ENCODE measurements around the gene KCNK4. TPM values are rescaled to one million over a fixed set of nuclear protein-coding genes. Genes with fewer than 3 reads are reported as not detected.

The KCNK4 gene
- total RNA-seq, 2 donors from 2014 or later: not detected

DNA sequence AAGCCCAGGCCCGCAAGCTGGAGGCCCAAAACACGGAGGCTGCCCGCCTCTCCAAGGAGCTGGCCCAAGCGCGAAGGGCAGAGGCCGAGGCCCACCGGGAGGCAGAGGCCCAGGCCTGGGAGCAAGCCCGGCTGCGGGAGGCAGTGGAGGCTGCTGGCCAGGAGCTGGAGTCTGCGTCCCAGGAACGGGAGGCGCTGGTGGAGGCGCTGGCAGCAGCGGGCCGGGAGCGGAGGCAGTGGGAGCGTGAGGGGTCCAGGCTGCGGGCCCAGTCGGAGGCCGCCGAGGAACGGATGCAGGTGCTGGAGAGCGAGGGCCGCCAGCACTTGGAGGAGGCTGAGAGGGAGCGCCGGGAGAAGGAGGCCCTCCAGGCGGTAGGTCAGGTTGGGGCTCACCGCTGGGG, 53.7 kb downstream of the KCNK4 start:
- Histone ChIP-seq H3K9me3 (no peaks in the 10 kb centered on the region), H3K4me1 (peaks cover 11% of the 10 kb centered on the region), H3K36me3 (replicated peaks in 1 of 2; ENCODE audit: insufficient read depth in 1 of 2, low read depth in 2 of 2) (no peaks in the 10 kb centered on the region), H3K4me3 (no peak overlapping the region), H3K27ac (no peak overlapping the region), H3K27me3 (no peaks in the 10 kb centered on the region)
- 88 to 90% methylated on average over 22 to 28 of the region's 28 CpGs for WGBS, 2 donors
- intact Hi-C loops (cut with DNase I): no loop called here
- TF ChIP-seq CTCF (IDR thresholded peaks at IDR 0.05): no peak
- DNase-seq (no peak), ATAC-seq (no peak)

GRCh38 chr11:64347193-64347867, 56.2 kb downstream of the KCNK4 start:
- no peak overlapping the region for H3K27ac ChIP-seq
- TF ChIP-seq POLR2A (IDR thresholded peaks at IDR 0.05): no peak
- no peak for TF ChIP-seq CTCF (IDR thresholded peaks at IDR 0.05)
- no peak for ATAC-seq
- WGBS, 2 donors: 69 to 77% methylated on average over 12 of the region's 12 CpGs
- intact Hi-C loops (cut with DNase I): no loop called here
- H3K9me3 ChIP-seq: no peaks in the 10 kb centered on the region
- H3K4me3 ChIP-seq: no peak overlapping the region
- H3K27me3 ChIP-seq: no peaks in the 10 kb centered on the region
- DNase-seq: no peak
- H3K36me3 ChIP-seq (replicated peaks in 1 of 2; ENCODE audit: insufficient read depth in 1 of 2, low read depth in 2 of 2): no peaks in the 10 kb centered on the region
- H3K4me1 ChIP-seq: peaks cover 5% of the 10 kb centered on the region

DNA sequence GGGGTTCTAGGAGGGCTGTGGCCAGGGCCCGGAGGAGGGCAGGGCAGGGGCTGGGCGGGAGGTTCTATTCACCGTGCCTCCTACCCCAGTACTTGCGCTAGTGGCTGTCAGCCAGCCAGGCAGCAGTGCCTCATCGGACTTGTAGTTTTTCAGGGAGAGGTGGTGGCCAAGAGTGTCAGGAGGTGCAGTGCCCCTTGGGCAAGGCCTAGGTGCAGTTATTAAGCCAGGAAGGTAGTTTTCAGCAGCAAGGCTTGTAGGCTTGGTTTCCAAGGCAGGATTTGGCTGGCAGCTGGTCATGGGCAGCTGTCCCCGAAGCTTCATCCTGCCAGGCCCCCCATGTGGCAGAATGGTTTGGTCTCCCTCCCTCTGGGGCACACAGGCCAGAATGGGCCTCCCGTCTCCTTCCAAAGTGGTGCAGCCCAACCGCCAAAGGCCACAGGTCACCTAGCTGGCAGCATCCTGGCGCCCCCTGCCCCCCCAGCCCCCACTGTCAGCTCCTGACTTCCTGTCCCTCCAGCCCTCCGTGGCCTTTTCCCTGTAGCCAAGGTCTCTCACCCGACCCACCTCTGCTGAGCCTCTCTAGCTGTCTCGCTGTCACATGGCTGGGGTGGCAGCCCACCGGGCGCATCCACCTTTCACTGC, 57.4 kb downstream of the KCNK4 start:
- no peak for DNase-seq
- no peak for ATAC-seq
- Histone ChIP-seq H3K27me3 (no peaks in the 10 kb centered on the region), H3K4me1 (no peaks in the 10 kb centered on the region), H3K4me3 (no peak overlapping the region), H3K9me3 (no peaks in the 10 kb centered on the region), H3K27ac (no peak overlapping the region), H3K36me3 (replicated peaks in 1 of 2; ENCODE audit: insufficient read depth in 1 of 2, low read depth in 2 of 2) (no peaks in the 10 kb centered on the region)
- TF ChIP-seq CTCF (IDR thresholded peaks at IDR 0.05) (no peak), POLR2A (IDR thresholded peaks at IDR 0.05) (no peak)
- WGBS, 2 donors: 78 to 88% methylated on average over 10 to 14 of the region's 14 CpGs
- intact Hi-C loops (cut with DNase I): no loop called here

DNA sequence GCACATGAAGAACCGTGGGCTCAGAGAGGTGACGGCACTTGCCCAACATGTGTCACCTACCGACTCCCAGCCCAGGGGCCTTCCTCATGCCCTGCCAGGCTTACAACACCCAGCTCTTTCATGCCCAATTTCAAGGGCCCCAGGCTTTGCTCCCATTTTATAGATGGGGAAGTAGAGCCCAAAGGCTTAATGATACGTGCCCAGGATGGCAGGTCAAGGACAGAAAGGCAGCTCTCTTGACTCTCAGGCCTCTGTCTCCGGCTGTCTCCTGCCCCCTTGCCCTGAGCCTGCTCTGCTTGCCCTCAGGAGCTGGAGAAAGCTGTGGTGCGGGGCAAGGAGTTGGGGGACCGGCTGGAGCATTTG, 57.9 kb downstream of the KCNK4 start:
- Histone ChIP-seq H3K36me3 (replicated peaks in 1 of 2; ENCODE audit: insufficient read depth in 1 of 2, low read depth in 2 of 2) (no peaks in the 10 kb centered on the region), H3K4me1 (no peaks in the 10 kb centered on the region), H3K9me3 (no peaks in the 10 kb centered on the region), H3K27me3 (no peaks in the 10 kb centered on the region), H3K27ac (no peak overlapping the region), H3K4me3 (no peak overlapping the region)
- WGBS, 2 donors: 90% methylated on average over 6 to 7 of the region's 7 CpGs
- intact Hi-C loops (cut with DNase I): no loop called here
- DNase-seq (no peak), ATAC-seq (no peak)
- TF ChIP-seq CTCF (IDR thresholded peaks at IDR 0.05) (no peak), POLR2A (IDR thresholded peaks at IDR 0.05) (no peak)

GRCh38 chr11:64349404-64349803, 58.3 kb downstream of the KCNK4 start:
- no peaks in the 10 kb centered on the region for H3K4me1 ChIP-seq
- no peak for DNase-seq
- H3K9me3 ChIP-seq: no peaks in the 10 kb centered on the region
- no peak overlapping the region for H3K4me3 ChIP-seq
- no peak overlapping the region for H3K27ac ChIP-seq
- H3K27me3 ChIP-seq: no peaks in the 10 kb centered on the region
- no peak for ATAC-seq
- TF ChIP-seq POLR2A (IDR thresholded peaks at IDR 0.05): no peak
- intact Hi-C loops (cut with DNase I): no loop called here
- no peaks in the 10 kb centered on the region for H3K36me3 ChIP-seq (replicated peaks in 1 of 2; ENCODE audit: insufficient read depth in 1 of 2, low read depth in 2 of 2)
- WGBS, 2 donors: 80 to 94% methylated on average over 10 to 11 of the region's 11 CpGs

Small RNA genes within 50 kb of the gene (microRNA-seq; reads per million reads assigned to microRNA genes)
- gene MIR7155 (ENCODE audit: borderline number of aligned reads in 2 of 2, borderline replicate concordance in 2 of 2): 0.45 to 0.47 reads per million in 2 donors

Small RNA genes within 50 kb of the gene (small RNA-seq; reads per million reads assigned to genes)
- gene MIR7155 (not detected), gene RF00019 (not detected)

Other genes starting within 250 kb of the KCNK4 start
- 10 to 100 TPM; 24.7 to 65.4 TPM for gene MACROD1, start 125.2 kb upstream of the KCNK4 start, total RNA-seq
- gene STIP1, start 105.1 kb upstream of the KCNK4 start, total RNA-seq: 10 to 100 TPM; 35.8 to 63.6 TPM
- gene FERMT3, start 84.6 kb upstream of the KCNK4 start, total RNA-seq: 1 to 10 TPM; 8.6 to 9.1 TPM
- gene TRPT1, start 65.1 kb upstream of the KCNK4 start, total RNA-seq: 10 to 100 TPM; 56.3 to 75.2 TPM
- gene NUDT22, start 65.0 kb upstream of the KCNK4 start, total RNA-seq: 10 to 100 TPM; 45.9 to 73.5 TPM
- gene DNAJC4, start 60.8 kb upstream of the KCNK4 start, total RNA-seq: 10 to 100 TPM; 23.6 to 56.7 TPM
- 100 to 1,000 TPM in 1 of 2 donors, 10 to 100 TPM in 1; 32.4 to 108 TPM for gene VEGFB, start 56.7 kb upstream of the KCNK4 start, total RNA-seq
- gene FKBP2, start 50.2 kb upstream of the KCNK4 start, total RNA-seq: 10 to 100 TPM; 42.0 to 92.6 TPM
- gene PPP1R14B, start 44.4 kb upstream of the KCNK4 start, total RNA-seq: 100 to 1,000 TPM in 1 of 2 donors, 10 to 100 TPM in 1; 87.7 to 112 TPM
- gene PLCB3, start 39.8 kb upstream of the KCNK4 start, total RNA-seq: 10 to 100 TPM; 13.8 to 14.5 TPM
- gene BAD, start 6.6 kb upstream of the KCNK4 start, total RNA-seq: 10 to 100 TPM; 51.1 to 85.9 TPM
- gene GPR137, start 5.5 kb upstream of the KCNK4 start, total RNA-seq: 10 to 100 TPM in 1 of 2 donors, 1 to 10 TPM in 1; 4.4 to 19.4 TPM
- gene CATSPERZ, start 9.1 kb downstream of the KCNK4 start, total RNA-seq: 1 to 10 TPM in 1 of 2 donors, not detected in 1; 2.3 TPM
- 10 to 100 TPM; 51.7 to 63.8 TPM for gene ESRRA, start 14.2 kb downstream of the KCNK4 start, total RNA-seq
- 100 to 1,000 TPM; 170 to 223 TPM for gene TRMT112, start 26.3 kb downstream of the KCNK4 start, total RNA-seq
- 100 to 1,000 TPM; 108 to 224 TPM for gene PRDX5, start 26.8 kb downstream of the KCNK4 start, total RNA-seq
- 10 to 100 TPM in 1 of 2 donors, 1 to 10 TPM in 1; 8.8 to 16.2 TPM for gene CCDC88B, start 48.9 kb downstream of the KCNK4 start, total RNA-seq
- gene RPS6KA4, start 67.9 kb downstream of the KCNK4 start, total RNA-seq: 10 to 100 TPM; 13.0 to 22.7 TPM